Common myeloid progenitor, CD34-positive (primary cell): ENCODE measurements around the gene KNDC1.

ENCODE experiments used
- CTCF ChIA-PET: fragments of 350-600 bp; sonication (Branson Sonifier 250); formaldehyde crosslinking; loops from one replicate; lab custom pipeline; 2021; ENCODE audit warnings: antibody characterized with exemption; lab: Charles Lee
- POLR2A ChIA-PET: fragments of 350-600 bp; sonication (Branson Sonifier 250); formaldehyde crosslinking; loops from one replicate; lab custom pipeline; 2021; ENCODE audit warnings: antibody characterized with exemption; lab: Charles Lee
- DNase-seq, 3 donors: peaks; one replicate each; pipeline versions ENCODE4 v3.0.0 to v3.0.0-alpha.2; 2013
- H3K27ac ChIP-seq, 2 experiments: 1 replicate in 1 of 2; 2 replicates in 1 of 2; pipeline ENCODE4 v1.7.0; 2013; ENCODE audit warnings: inconsistent platforms in 2 of 2, low read length in 2 of 2, mild to moderate bottlenecking in 2 of 2, low read depth in 1 of 2, moderate library complexity in 1 of 2; ENCODE audit not compliant: severe bottlenecking in 2 of 2, insufficient read depth in 1 of 2, poor library complexity in 1 of 2
- H3K27me3 ChIP-seq, 5 experiments: replicated peaks in 2 of 5; 1 replicate in 3 of 5; 2 replicates in 2 of 5; pipeline versions ENCODE4 v1.6.1 to v1.7.0; 2013; ENCODE audit warnings: low read length in 4 of 5, mild to moderate bottlenecking in 2 of 5, moderate library complexity in 2 of 5, inconsistent platforms in 1 of 5; ENCODE audit not compliant: insufficient read depth in 5 of 5, control insufficient read depth in 4 of 5
- H3K36me3 ChIP-seq, 4 experiments: 1 replicate in 2 of 4; 2 replicates in 2 of 4; pipeline versions ENCODE4 v1.6.1 to v1.7.0; 2013; ENCODE audit warnings: low read length in 3 of 4, control low read depth in 1 of 4, mild to moderate bottlenecking in 1 of 4; ENCODE audit not compliant: control insufficient read depth in 4 of 4, insufficient read depth in 4 of 4
- H3K4me1 ChIP-seq, 4 experiments: 1 replicate in 3 of 4; 2 replicates in 1 of 4; pipeline versions ENCODE4 v1.6.1 to v1.7.1; 2013; ENCODE audit warnings: low read length in 3 of 4, mild to moderate bottlenecking in 3 of 4, control low read depth in 1 of 4, inconsistent platforms in 1 of 4, moderate library complexity in 1 of 4; ENCODE audit not compliant: control insufficient read depth in 4 of 4, insufficient read depth in 4 of 4; ENCODE audit errors: control extremely low read depth in 1 of 4
- H3K4me3 ChIP-seq, 7 experiments: 1 replicate in 4 of 7; 2 replicates in 3 of 7; pipeline versions ENCODE4 v1.5.1 to v1.7.0; 2013; ENCODE audit warnings: mild to moderate bottlenecking in 7 of 7, low read length in 6 of 7, moderate library complexity in 6 of 7, inconsistent platforms in 2 of 7, low read depth in 2 of 7, control low read depth in 1 of 7; ENCODE audit not compliant: insufficient read depth in 4 of 7, control insufficient read depth in 1 of 7; ENCODE audit errors: extremely low read depth in 1 of 7
- H3K9me3 ChIP-seq, 5 experiments: 1 replicate in 4 of 5; 2 replicates in 1 of 5; pipeline versions ENCODE4 v1.6.1 to v1.7.1; 2013; ENCODE audit warnings: low read length in 4 of 5, mild to moderate bottlenecking in 2 of 5, inconsistent platforms in 1 of 5, low read depth in 1 of 5, moderate library complexity in 1 of 5; ENCODE audit not compliant: control insufficient read depth in 4 of 5, insufficient read depth in 2 of 5; ENCODE audit errors: control extremely low read depth in 1 of 5
- WGBS: methylation state at CpG from one replicate; pipeline ENCODE4 v1.1.5; 2013; ENCODE audit not compliant: insufficient coverage; 5-methylcytosine and 5-hydroxymethylcytosine counted together

Gene KNDC1

DNA sequence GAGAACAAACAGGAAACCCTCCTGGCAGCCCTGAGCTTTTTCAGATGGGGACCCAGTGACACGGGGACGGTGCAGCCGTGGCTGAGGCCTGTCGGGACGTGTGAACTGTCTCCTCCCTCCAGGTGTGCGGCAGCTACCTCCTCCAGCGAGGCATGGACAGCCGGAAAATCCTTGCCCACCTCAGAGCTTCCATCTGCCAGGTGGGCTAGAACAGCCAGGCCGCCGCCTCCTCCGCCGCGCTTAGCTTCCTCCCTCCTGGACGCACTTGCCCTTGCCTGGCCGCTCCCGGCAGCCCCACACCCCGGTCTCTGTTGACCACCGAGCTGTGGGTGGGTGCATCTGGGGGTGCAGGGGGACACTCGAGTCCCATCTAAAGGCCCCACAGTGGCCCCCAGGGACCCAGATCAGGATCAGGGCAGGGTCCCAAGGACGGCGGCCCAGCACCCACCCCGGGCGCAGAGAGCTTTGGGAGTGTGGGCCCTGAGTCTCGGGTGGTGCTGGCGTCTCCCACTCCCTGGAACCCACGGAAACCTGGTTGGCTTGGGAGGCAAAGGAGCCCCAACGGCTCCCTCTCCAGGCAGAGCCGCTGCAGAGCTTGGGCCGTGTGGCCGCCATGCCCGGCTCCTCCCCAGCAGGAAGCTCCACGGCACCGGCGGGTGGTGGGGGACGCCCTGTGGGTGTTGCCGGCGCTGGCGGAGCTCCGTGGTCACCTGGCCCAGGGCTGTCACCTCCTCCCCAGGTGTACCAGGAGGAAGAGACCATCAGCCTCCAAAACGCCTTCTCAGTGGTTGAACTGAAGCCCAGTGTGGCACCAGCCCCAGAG is 37.1 kb downstream of the KNDC1 start:
- Histone ChIP-seq H3K9me3 (peaks cover 0 to 11% (median 3%) of the 10 kb centered on the region in 5 experiments), H3K27ac (no peak overlapping the region), H3K4me1 (no peaks in the 10 kb centered on the region), H3K4me3 (no peak overlapping the region), H3K36me3 (no peaks in the 10 kb centered on the region), H3K27me3 (peaks cover 0 to 6% (median 0%) of the 10 kb centered on the region in 5 experiments)
- WGBS, result 91% methylated on average over 32 of the region's 40 CpGs
- no peak for DNase-seq
- ChIA-PET POLR2A (no interaction called here), CTCF (interaction anchor here (1.3 to 1.6 kb wide), 2 partner anchors 10 to 166 kb away, joined by 3 to 5 read pairs; no protein-coding TSS in a partner anchor)

DNA sequence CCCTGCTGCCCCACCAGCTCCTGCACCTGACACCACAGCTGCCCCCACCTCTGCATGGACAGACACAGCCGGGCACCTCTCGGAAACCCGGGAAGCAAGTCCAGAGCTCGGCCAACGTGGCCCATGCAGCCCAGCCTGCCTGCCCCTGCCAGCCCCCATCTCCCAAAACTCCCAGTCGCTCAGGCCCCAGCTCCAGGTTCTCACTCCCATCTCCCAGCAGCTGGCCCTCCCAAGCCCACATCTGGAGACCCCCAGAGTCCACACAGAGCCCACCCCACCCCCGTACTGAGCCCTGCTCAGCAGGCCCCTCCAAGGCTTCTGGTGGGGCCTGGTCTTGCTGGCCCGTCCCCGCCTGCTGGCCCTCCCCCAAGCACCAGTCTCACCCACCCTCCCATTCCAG is 37.8 kb downstream of the KNDC1 start:
- CTCF ChIA-PET, result interaction anchor here (1.3 to 1.6 kb wide), 2 partner anchors 10 to 167 kb away, joined by 3 to 5 read pairs; no protein-coding TSS in a partner anchor
- POLR2A ChIA-PET, result no interaction called here
- Histone ChIP-seq H3K27me3 (peaks cover 0 to 5% (median 0%) of the 10 kb centered on the region in 5 experiments), H3K27ac (no peak overlapping the region), H3K36me3 (no peaks in the 10 kb centered on the region), H3K4me3 (no peak overlapping the region), H3K9me3 (peaks cover 0 to 9% (median 2%) of the 10 kb centered on the region in 5 experiments), H3K4me1 (no peaks in the 10 kb centered on the region)
- 100% methylated on average over 7 of the region's 9 CpGs for WGBS
- DNase-seq, result no peak

DNA sequence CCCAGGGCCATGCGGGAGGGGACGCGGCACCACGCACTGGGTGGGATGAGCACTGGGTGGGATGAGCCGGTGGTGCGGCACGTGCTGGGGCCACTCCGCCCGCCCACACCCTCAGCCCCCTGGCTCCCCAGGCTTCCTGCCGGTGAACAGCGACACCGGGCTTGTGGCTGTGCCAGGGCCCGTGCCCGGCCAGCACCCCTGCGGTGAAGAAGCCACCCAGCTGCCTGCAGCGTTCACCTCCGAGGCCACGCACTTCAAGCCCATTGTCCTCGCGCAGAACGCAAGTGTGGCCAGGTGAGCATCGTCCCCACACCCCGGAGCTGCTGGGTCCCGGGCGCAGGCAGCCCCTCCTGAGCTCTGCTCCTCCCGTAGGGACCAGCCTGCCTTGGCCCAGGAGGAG is 38.2 kb downstream of the KNDC1 start:
- POLR2A ChIA-PET, result no interaction called here
- Histone ChIP-seq H3K9me3 (peaks cover 0 to 7% (median 2%) of the 10 kb centered on the region in 5 experiments), H3K4me3 (no peak overlapping the region), H3K27ac (no peak overlapping the region), H3K27me3 (peaks cover 0 to 5% (median 0%) of the 10 kb centered on the region in 5 experiments), H3K4me1 (no peaks in the 10 kb centered on the region), H3K36me3 (no peaks in the 10 kb centered on the region)
- no peak for DNase-seq
- CTCF ChIA-PET, result interaction anchor here (1.6 kb wide), 1 partner anchor 11 kb away, joined by 5 read pairs; no protein-coding TSS in a partner anchor
- 98% methylated on average over 26 of the region's 26 CpGs for WGBS

DNA sequence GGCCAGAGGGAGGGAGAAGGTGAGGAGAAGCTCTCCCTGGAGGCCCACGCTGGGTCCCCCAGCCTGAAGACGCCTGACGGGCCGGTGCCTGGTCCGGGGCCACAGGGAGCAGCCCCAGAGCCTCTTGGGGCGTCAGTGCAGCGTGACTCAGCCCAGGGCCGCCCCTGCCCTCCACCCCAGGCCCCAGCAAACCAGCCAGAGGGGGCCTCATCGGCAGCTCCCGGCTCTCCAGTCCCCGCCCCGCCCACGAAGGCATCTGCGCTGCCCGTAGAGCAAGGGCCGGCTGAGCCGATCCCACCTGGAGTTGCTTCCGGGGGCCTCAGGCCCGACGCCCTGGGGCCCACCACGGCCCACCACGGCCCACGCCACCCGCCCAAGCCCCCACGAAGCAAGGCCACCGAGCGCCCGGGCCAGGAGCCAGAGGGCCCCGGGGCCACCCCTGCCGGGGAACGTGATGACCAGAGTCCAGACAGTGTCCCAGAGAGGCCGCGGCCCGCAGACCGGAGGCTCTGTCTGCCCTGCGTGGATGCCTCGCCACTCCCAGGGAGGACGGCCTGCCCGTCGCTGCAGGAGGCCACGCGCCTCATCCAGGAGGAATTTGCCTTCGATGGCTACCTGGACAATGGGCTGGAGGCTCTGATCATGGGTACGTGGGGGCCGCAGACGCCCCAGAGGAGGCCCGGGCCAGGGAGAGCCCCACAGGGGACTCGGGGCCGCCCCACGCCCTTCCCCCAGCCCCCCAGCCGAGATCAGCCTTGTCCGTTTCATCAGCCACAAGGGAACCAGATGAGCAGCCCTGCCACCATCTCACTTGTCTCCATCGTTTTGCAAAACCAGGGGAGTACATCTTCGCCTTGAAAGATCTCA is 38.8 kb downstream of the KNDC1 start:
- no peak for DNase-seq
- H3K4me1 ChIP-seq, result no peaks in the 10 kb centered on the region
- WGBS, result 95% methylated on average over 52 of the region's 54 CpGs
- H3K9me3 ChIP-seq, result peaks cover 0 to 4% (median 2%) of the 10 kb centered on the region in 5 experiments
- ChIA-PET POLR2A (no interaction called here), CTCF (no interaction called here)
- H3K27me3 ChIP-seq, result peaks cover 0 to 3% (median 0%) of the 10 kb centered on the region in 5 experiments
- no peak overlapping the region for H3K27ac ChIP-seq
- H3K36me3 ChIP-seq, result no peaks in the 10 kb centered on the region
- no peak overlapping the region for H3K4me3 ChIP-seq

DNA sequence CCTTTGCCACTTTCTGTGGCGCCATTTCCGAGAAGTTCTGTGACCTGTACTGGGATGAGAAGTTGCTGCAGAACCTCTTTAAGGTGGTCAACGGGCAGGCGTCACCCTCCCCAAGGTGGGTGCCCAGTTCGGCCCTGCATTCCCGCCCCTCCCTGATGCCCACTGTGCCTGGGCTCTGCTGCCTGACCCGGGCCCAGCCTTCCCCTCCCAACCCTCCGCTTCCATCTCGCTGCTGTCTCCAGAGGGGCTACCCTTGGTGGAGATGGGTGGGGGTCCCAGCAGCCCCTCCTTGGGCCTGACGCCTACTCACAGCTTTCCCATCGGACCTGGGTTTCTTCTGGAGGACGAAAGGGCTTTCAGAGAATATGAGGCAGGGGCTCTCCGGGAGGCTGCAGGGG is 39.5 kb downstream of the KNDC1 start:
- ChIA-PET CTCF (no interaction called here), POLR2A (no interaction called here)
- DNase-seq, result no peak
- Histone ChIP-seq H3K4me1 (no peaks in the 10 kb centered on the region), H3K27ac (no peak overlapping the region), H3K27me3 (no peaks in the 10 kb centered on the region), H3K4me3 (no peak overlapping the region), H3K36me3 (no peaks in the 10 kb centered on the region), H3K9me3 (peaks cover 0 to 3% (median 0%) of the 10 kb centered on the region in 5 experiments)
- 93% methylated on average over 11 of the region's 13 CpGs for WGBS

DNA sequence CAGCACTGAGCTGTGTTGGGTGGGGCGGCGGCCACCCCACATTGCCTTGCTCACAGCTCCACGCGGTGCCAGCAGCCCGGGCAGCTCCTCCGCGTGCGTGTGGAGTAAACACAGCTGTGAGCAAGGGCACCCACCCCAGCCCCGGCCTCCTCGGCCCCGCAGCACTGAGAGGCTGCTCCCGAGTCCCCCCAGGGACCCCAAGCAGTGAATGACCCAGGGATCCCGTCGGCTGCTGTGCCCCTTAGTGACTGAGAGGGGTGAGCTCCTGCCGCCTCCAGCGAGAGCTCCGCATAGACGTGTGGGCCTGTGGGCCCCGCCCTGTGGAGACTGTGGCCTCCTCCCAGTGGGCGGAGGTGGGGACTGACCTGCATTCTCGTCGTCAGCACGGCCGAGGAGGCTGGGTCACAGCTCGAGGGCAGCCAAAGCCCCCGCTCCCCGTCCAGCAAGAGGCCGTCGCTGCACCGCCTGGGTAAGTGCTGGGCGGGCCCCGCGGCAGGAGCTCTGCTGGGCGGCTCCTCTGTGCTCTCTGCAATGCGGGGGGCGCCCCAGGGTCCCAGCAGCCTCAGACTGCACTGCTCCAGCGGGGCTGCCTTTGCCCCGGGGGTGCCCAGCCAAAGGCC is 40.1 kb downstream of the KNDC1 start:
- Histone ChIP-seq H3K4me1 (no peaks in the 10 kb centered on the region), H3K9me3 (no peaks in the 10 kb centered on the region), H3K27ac (no peak overlapping the region), H3K4me3 (no peak overlapping the region), H3K36me3 (no peaks in the 10 kb centered on the region), H3K27me3 (no peaks in the 10 kb centered on the region)
- CTCF ChIA-PET, result no interaction called here
- 84% methylated on average over 35 of the region's 38 CpGs for WGBS
- no peak for DNase-seq
- POLR2A ChIA-PET, result no interaction called here
